ENCODE results near the gene RBM11. TPM values are rescaled to one million over a fixed set of nuclear protein-coding genes. Genes with fewer than 3 reads are reported as not detected.

Gene RBM11
- total RNA-seq, 4 donors from 2014 or later: 0.38 to 2.9 (median 1.5) TPM

Other genes starting within 250 kb of the RBM11 start
- not detected for gene LIPI, start 5.2 kb upstream of the RBM11 start, total RNA-seq
- gene HSPA13, start 167.0 kb downstream of the RBM11 start, total RNA-seq: 1 to 10 TPM; 3.0 to 7.6 (median 7.2) TPM

Measured in suprapubic skin (tissue), 4 donors.